Measurements from ENCODE around the gene ANXA3.

ANXA3 gene

GRCh38 chr4:78510681-78511080 is 40.9 kb upstream of the ANXA3 start:
- no peak overlapping the region for H2AFZ ChIP-seq (ENCODE audit: low read length)
- TF ChIP-seq EZH2 (optimal IDR thresholded peaks at IDR 0.05; ENCODE audit: low read depth, low read length) (no peak), CTCF (IDR thresholded peaks at IDR 0.05; ENCODE audit: low read length) (no peak), EZH2phosphoT487 (IDR thresholded peaks at IDR 0.05; ENCODE audit: low read length) (no peak)
- H4K20me1 ChIP-seq (ENCODE audit: insufficient read depth, low read length), result no peaks in the 10 kb centered on the region
- no peaks in the 10 kb centered on the region for H3K9me3 ChIP-seq (replicated peaks; ENCODE audit: insufficient read depth, low read length)
- H3K79me2 ChIP-seq (ENCODE audit: low read length), result no peaks in the 10 kb centered on the region
- no peaks in the 10 kb centered on the region for H3K27me3 ChIP-seq (replicated peaks; ENCODE audit: insufficient read depth, low read length)
- no peak overlapping the region for H3K9ac ChIP-seq (ENCODE audit: low read length)
- no peak overlapping the region for H3K4me3 ChIP-seq (ENCODE audit: low read length)
- DNase-seq, result no peak
- H3K4me1 ChIP-seq (ENCODE audit: low read length), result no peaks in the 10 kb centered on the region
- H3F3A ChIP-seq (ENCODE audit: insufficient read depth, low read length), result no peaks in the 10 kb centered on the region
- H3K4me2 ChIP-seq (ENCODE audit: low read depth, low read length), result no peak overlapping the region
- no peaks in the 10 kb centered on the region for H3K9me2 ChIP-seq (replicated peaks; ENCODE audit: insufficient read depth, low read length)
- no peaks in the 10 kb centered on the region for H3K36me3 ChIP-seq (replicated peaks; ENCODE audit: insufficient read depth, low read length)
- no peak overlapping the region for H3K27ac ChIP-seq (ENCODE audit: low read length)

- Histone ChIP-seq H3K4me3 (ENCODE audit: low read length) (no peak overlapping the region), H3K4me1 (ENCODE audit: low read length) (no peaks in the 10 kb centered on the region), H3K36me3 (replicated peaks; ENCODE audit: insufficient read depth, low read length) (no peaks in the 10 kb centered on the region), H3F3A (ENCODE audit: insufficient read depth, low read length) (no peaks in the 10 kb centered on the region), H4K20me1 (ENCODE audit: insufficient read depth, low read length) (no peaks in the 10 kb centered on the region), H3K27me3 (replicated peaks; ENCODE audit: insufficient read depth, low read length) (no peaks in the 10 kb centered on the region), H3K9me2 (replicated peaks; ENCODE audit: insufficient read depth, low read length) (no peaks in the 10 kb centered on the region), H3K9ac (ENCODE audit: low read length) (no peak overlapping the region), H3K9me3 (replicated peaks; ENCODE audit: insufficient read depth, low read length) (no peaks in the 10 kb centered on the region), H3K4me2 (ENCODE audit: low read depth, low read length) (no peak overlapping the region), H3K79me2 (ENCODE audit: low read length) (no peaks in the 10 kb centered on the region), H3K27ac (ENCODE audit: low read length) (no peak overlapping the region), H2AFZ (ENCODE audit: low read length) (no peak overlapping the region)
- TF ChIP-seq CTCF (IDR thresholded peaks at IDR 0.05; ENCODE audit: low read length) (no peak), EZH2phosphoT487 (IDR thresholded peaks at IDR 0.05; ENCODE audit: low read length) (no peak), EZH2 (optimal IDR thresholded peaks at IDR 0.05; ENCODE audit: low read depth, low read length) (no peak)
- DNase-seq, result no peak
Measured at GRCh38 chr4:78512357-78512920, 39.1 kb upstream of the ANXA3 start.

GRCh38 chr4:78513411-78513975 is 38.1 kb upstream of the ANXA3 start:
- TF ChIP-seq EZH2phosphoT487 (IDR thresholded peaks at IDR 0.05; ENCODE audit: low read length), result no peak
- no peak for TF ChIP-seq CTCF (IDR thresholded peaks at IDR 0.05; ENCODE audit: low read length)
- TF ChIP-seq EZH2 (optimal IDR thresholded peaks at IDR 0.05; ENCODE audit: low read depth, low read length), result no peak
- H3K4me3 ChIP-seq (ENCODE audit: low read length), result no peak overlapping the region
- H4K20me1 ChIP-seq (ENCODE audit: insufficient read depth, low read length), result no peaks in the 10 kb centered on the region
- H3F3A ChIP-seq (ENCODE audit: insufficient read depth, low read length), result no peaks in the 10 kb centered on the region
- no peak overlapping the region for H3K27ac ChIP-seq (ENCODE audit: low read length)
- H3K79me2 ChIP-seq (ENCODE audit: low read length), result no peaks in the 10 kb centered on the region
- no peaks in the 10 kb centered on the region for H3K36me3 ChIP-seq (replicated peaks; ENCODE audit: insufficient read depth, low read length)
- no peaks in the 10 kb centered on the region for H3K27me3 ChIP-seq (replicated peaks; ENCODE audit: insufficient read depth, low read length)
- no peak overlapping the region for H3K4me2 ChIP-seq (ENCODE audit: low read depth, low read length)
- no peak overlapping the region for H3K9ac ChIP-seq (ENCODE audit: low read length)
- H3K4me1 ChIP-seq (ENCODE audit: low read length), result no peaks in the 10 kb centered on the region
- H3K9me3 ChIP-seq (replicated peaks; ENCODE audit: insufficient read depth, low read length), result no peaks in the 10 kb centered on the region
- no peak for DNase-seq
- H3K9me2 ChIP-seq (replicated peaks; ENCODE audit: insufficient read depth, low read length), result no peaks in the 10 kb centered on the region
- H2AFZ ChIP-seq (ENCODE audit: low read length), result no peak overlapping the region
